SU-DHL-6 (cell line): ENCODE measurements around the gene DLK1.

Source experiments
- CTCF ChIP-seq: fragments of 200-600 bp; sonication (generic); IDR thresholded peaks from one replicate; pipeline ENCODE4 v1.5.1; 2017; ENCODE audit warnings: antibody characterized with exemption, mild to moderate bottlenecking, low read length, moderate library complexity; ENCODE audit not compliant: insufficient read depth, poor library complexity, severe bottlenecking
- EZH2phosphoT487 ChIP-seq: fragments of 200-600 bp; sonication (generic), shearing (Covaris generic); conservative IDR thresholded peaks from 2 replicates; pipeline ENCODE4 v1.6.1; 2018; ENCODE audit warnings: mild to moderate bottlenecking, antibody characterized with exemption, low read length, moderate library complexity, mixed read lengths

GRCh38 chr14:100723830-100724437 lies 2.8 kb upstream of the DLK1 start:
- TF ChIP-seq CTCF (no peak), EZH2phosphoT487 (no peak)
